Choroid plexus epithelial cell (primary cell): ENCODE data around the gene PARP1.

Source experiments
- DNase-seq: peaks from one replicate; pipeline ENCODE4 v3.0.0-alpha.2; 2010; ENCODE audit warnings: low read depth
- H3K4me3 ChIP-seq: 2 replicates; pipeline ENCODE4 v1.5.1; 2011; ENCODE audit warnings: low read depth, mild to moderate bottlenecking, control low read depth, low read length, moderate library complexity
- TF ChIP-seq, protein P1 (sequence below): conservative IDR thresholded peaks from 2 replicates; pipeline ENCODE4 v1.5.1; 2011; ENCODE audit warnings: low read depth, mild to moderate bottlenecking, control low read depth, inconsistent platforms, low read length, moderate library complexity

Gene PARP1

DNA sequence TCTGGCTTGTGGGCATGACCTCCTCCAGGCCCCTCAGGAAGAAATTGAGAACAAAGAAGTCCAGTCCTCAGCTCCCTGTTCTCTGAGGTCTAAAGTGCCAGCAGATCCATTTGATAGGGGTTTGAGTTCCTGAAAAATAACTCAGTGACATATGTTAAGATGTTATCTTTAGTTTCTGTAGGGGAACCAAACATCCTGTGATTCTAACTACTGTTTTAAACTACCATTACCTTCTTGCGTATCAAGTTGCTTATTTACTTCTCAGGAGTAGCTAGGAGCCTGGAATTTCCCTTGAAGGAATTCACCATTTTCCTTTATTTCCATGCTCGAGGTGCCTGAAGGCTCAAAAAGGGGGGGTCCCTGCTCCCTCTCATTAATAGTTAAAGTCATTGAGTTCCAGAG is 80.1 kb downstream of the PARP1 start:
- no peak overlapping the region for H3K4me3 ChIP-seq
- TF ChIP-seq, protein P1, sequence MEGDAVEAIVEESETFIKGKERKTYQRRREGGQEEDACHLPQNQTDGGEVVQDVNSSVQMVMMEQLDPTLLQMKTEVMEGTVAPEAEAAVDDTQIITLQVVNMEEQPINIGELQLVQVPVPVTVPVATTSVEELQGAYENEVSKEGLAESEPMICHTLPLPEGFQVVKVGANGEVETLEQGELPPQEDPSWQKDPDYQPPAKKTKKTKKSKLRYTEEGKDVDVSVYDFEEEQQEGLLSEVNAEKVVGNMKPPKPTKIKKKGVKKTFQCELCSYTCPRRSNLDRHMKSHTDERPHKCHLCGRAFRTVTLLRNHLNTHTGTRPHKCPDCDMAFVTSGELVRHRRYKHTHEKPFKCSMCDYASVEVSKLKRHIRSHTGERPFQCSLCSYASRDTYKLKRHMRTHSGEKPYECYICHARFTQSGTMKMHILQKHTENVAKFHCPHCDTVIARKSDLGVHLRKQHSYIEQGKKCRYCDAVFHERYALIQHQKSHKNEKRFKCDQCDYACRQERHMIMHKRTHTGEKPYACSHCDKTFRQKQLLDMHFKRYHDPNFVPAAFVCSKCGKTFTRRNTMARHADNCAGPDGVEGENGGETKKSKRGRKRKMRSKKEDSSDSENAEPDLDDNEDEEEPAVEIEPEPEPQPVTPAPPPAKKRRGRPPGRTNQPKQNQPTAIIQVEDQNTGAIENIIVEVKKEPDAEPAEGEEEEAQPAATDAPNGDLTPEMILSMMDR: no peak
- no peak for DNase-seq

DNA sequence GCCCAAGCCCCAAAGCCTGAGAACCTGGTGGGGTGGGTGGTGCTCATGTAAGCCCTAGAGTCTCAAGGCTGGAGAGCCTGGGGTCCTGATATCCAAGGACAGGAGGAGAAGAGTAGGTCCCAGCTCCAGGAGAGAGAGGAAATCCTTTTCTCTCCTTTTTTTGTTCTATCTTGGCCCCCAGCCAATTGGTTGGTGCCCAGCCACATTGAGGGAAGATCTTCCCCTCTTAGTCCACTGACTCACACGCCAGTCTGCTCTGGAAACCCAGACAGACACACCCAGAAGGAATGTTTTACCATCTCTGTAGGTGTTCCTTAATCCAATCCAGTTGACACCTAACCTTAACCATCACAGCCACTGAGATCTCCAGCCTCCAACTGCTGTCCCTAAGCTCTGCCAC is 82.7 kb downstream of the PARP1 start:
- no peak for DNase-seq
- TF ChIP-seq, protein P1: no peak
- no peak overlapping the region for H3K4me3 ChIP-seq

DNA sequence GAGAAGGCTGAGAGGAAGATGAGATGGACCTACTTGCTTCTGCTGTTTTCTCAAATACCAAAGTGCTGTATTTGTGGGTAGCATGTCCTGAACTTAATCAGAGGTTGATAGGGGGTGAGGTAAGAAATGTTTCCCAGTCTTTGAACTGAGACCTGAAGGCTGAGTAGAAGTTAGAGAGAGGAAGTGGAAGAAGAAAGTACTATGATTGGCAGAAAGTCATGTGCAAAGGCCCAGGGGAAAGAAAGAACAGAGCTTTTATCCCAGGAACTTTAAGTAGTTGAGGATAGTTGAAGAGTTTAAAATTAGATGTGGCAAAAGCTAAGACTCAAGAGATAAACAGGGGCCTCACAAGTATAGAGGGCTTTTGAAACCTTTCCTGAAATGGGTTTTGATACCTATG is 83.4 kb downstream of the PARP1 start:
- TF ChIP-seq, protein P1: no peak

DNA sequence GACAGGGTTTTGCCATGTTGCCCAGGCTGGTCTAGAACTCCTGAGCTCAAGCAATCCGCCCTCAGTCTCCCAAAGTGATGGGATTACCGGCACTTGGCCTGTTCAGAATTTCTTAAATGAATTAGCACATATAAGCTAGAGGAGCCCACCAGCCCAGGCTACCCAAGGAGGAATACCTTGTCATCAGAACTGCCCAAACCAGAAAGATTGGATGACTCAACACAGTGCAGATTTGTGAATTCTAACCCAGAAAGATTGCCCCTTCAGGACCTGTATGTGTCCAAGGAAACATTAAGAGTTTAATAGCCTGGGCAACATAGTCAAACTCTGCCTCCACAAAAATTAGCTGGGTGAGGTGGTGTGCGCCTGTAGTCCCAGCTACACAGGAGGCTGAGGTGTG is 84.9 kb downstream of the PARP1 start:
- TF ChIP-seq, protein P1: no peak
- no peak for DNase-seq
- no peak overlapping the region for H3K4me3 ChIP-seq

More for the DNA sequence above, 83.4 kb downstream of the PARP1 start:
- DNase-seq: no peak
- H3K4me3 ChIP-seq: no peak overlapping the region

DNA sequence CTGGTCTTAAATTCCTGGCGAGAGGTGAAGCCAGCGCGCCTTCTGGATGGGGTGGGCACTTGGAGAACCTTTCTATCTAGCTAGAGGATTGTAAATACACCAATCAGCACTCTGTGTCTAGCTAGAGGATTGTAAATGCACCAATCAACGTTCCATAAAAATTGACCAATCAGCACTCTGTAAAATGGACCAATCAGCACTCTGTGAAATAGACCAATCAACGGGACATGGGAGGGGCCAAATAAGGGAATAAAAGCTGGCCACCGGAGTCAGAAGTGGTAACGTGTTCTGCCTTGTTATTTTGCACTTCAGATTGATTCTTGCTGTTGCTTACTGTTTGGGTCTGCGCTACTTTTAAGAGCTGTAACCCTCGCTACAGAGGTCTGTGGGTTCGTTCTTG is 87.0 kb downstream of the PARP1 start:
- TF ChIP-seq, protein P1: no peak
- no peak overlapping the region for H3K4me3 ChIP-seq
- no peak for DNase-seq

DNA sequence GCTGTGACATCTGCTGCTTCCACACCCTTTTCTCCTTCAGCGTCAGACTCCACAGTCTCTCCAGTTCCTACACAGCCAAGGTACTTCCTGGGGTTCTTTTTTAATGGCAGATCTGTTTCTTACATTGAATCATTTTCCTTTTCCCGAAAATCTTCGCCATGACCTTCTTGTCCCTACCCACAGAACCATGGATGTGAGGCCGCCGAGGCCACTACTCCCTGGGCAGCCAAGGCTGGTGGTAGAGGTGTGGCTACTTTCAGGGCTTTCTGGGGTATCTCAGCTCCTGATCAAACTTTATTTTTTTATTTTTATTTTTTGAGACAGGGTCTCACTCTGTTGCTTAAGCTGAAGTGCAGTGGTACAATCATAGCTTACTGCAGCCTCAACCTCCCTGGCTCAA is 89.4 kb downstream of the PARP1 start:
- no peak for DNase-seq
- TF ChIP-seq, protein P1: no peak
- H3K4me3 ChIP-seq: no peak overlapping the region

DNA sequence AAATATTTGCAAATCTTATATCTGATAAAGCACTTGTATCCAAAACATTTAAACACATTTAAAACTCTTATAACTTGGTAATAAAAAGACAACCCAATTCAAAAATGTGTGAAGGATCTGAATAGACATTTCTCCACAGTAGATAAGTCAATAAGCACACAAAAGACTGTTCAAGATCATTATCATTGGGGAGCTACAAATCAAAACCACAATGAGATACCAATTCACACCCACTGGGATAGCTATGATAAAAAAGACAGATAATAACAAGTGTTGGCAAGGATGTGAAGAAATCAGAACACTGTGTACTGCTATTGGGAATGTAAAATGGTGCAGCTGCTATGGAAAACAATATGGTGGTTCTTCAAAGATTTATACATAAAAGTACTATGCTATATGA is 93.8 kb downstream of the PARP1 start:
- TF ChIP-seq, protein P1: no peak
- no peak overlapping the region for H3K4me3 ChIP-seq
- DNase-seq: no peak
